HG02610 (cell line): ENCODE measurements around the gene TMEM131.
"Not testable (repeated sequence)": the region's sequence is repeated elsewhere in the genome, so short reads cannot be mapped to it uniquely, and the experiment has no call there.

ENCODE experiments used
- ATAC-seq: cut with Tn5 transposase; IDR thresholded peaks from one replicate; pipeline ENCODE4 v1.9.1; 2021; ENCODE audit warnings: mild to moderate bottlenecking, moderate library complexity; ENCODE audit not compliant: unreplicated experiment

Gene TMEM131

GRCh38 chr2:97714950-97715652, 280.6 kb downstream of the TMEM131 start:
- ATAC-seq = no peak

- no peak for ATAC-seq
These were observed 281.4 kb downstream of the TMEM131 start for GRCh38 chr2:97714084-97714949.

- ATAC-seq = no peak
These were observed 282.3 kb downstream of the TMEM131 start, which contains the start of gene ZAP70 for GRCh38 chr2:97713296-97714083. Gene ZAP70 (plus strand): TSS chr2:97713576. CDS start chr2:97724037, 10,461 bp downstream.

GRCh38 chr2:97712693-97713295, 283.0 kb downstream of the TMEM131 start:
- ATAC-seq = no peak

- ATAC-seq = not testable (repeated sequence)
These were observed 283.6 kb downstream of the TMEM131 start for GRCh38 chr2:97712175-97712574.

GRCh38 chr2:97711394-97711711, 284.4 kb downstream of the TMEM131 start:
- no peak for ATAC-seq

- no peak for ATAC-seq
These were observed 287.1 kb downstream of the TMEM131 start for GRCh38 chr2:97708608-97709007.

GRCh38 chr2:97708048-97708380, 287.7 kb downstream of the TMEM131 start:
- no peak for ATAC-seq

- ATAC-seq = no peak
These were observed 288.2 kb downstream of the TMEM131 start for GRCh38 chr2:97707362-97708047.

- ATAC-seq = no peak
These were observed 288.9 kb downstream of the TMEM131 start for GRCh38 chr2:97706708-97707345.
